ENCODE measurements around the gene AGAP3.

- TF ChIP-seq CTCF (IDR thresholded peaks at IDR 0.05) (no peak), POLR2A (IDR thresholded peaks at IDR 0.05) (no peak)
Observed at GRCh38 chr7:151116603-151117440, 30.5 kb downstream of the AGAP3 start.

Data from ovary (tissue), 3 donors.